ENCODE results near the gene NOTUM.
"Not testable (repeated sequence)": the region's sequence is repeated elsewhere in the genome, so short reads cannot be mapped to it uniquely, and the experiment has no call there.

NOTUM gene

DNA sequence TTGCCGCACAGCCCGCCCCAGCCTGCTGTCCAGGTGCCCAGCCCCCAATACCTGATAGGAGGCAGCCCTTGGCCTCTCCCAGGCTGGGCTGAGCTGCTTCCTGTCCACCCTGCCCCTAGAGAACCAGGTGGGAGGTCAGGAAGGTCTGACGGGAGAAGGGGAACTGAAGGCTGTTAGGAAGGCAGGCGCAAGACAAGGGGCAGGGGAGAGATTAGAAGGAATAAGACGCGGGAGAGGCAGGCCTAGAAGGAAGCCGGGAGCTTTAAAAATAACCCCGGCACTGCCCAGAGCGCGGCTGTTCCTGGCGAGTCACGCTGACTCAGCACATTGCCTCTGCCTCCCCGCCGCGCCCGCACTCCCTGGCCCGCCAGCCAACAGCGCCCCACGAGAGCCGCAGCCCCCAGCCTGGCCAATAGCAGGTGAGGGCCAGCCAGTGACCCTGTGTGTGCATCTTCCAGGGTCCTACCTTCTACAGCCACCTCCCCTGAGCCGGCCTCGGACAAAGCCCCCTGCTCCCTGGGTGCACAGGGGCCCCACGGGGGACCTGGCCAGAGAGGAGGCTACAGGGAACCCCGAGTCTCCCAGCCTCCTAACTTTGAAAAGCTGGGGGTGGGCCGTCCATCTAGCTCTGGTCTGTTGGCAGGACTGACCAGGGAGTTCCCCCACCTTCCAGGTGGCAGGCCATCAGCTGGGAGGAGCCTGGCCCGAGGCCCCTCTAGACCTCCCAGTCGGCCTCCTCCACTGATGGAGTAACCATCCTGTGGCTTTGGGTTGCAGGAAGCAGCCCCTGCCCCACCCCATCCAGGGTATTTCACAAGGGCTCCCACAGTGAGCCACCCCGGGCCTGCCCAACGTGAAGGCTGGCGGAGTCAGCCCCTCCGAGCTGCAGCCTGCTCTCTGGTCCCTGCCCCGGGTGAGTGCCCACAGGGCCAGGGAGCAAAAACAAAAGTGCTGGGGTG, 37.4 kb downstream of the NOTUM start:
- DNase-seq (ENCODE audit: low read depth) = no peak

- DNase-seq (ENCODE audit: low read depth) = no peak
These were observed 38.3 kb downstream of the NOTUM start for GRCh38 chr17:81922566-81923301.

DNA sequence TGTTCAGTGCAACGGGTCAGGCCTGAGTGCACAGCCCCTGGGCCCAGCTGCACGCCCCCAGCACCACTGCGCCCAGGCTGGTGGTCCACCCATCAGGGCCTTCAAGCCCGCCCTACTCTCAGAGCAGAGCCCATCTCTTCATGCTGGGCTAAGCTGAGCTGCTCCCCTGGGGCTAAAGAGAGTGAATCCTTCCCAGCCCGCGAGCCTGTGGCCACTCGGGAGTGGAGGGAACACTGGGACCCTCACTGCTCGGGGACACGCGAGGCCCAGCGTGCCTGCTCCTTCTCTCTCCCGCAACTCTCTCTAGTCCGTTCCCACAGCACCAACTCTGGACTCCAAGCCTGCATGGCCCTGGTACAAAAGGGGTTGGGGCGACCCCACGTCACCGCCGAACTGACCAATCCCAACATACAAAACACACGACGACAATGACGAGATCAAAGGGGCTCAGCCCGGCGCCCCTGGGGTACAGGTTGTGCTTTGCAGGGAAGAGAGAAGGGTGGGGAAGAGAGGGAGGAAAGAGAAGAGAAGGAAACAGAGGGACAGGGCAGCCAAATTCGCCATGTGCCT, 38.9 kb downstream of the NOTUM start:
- DNase-seq (ENCODE audit: low read depth) = no peak

GRCh38 chr17:81921537-81921862, 39.5 kb downstream of the NOTUM start:
- no peak for DNase-seq (ENCODE audit: low read depth)

DNA sequence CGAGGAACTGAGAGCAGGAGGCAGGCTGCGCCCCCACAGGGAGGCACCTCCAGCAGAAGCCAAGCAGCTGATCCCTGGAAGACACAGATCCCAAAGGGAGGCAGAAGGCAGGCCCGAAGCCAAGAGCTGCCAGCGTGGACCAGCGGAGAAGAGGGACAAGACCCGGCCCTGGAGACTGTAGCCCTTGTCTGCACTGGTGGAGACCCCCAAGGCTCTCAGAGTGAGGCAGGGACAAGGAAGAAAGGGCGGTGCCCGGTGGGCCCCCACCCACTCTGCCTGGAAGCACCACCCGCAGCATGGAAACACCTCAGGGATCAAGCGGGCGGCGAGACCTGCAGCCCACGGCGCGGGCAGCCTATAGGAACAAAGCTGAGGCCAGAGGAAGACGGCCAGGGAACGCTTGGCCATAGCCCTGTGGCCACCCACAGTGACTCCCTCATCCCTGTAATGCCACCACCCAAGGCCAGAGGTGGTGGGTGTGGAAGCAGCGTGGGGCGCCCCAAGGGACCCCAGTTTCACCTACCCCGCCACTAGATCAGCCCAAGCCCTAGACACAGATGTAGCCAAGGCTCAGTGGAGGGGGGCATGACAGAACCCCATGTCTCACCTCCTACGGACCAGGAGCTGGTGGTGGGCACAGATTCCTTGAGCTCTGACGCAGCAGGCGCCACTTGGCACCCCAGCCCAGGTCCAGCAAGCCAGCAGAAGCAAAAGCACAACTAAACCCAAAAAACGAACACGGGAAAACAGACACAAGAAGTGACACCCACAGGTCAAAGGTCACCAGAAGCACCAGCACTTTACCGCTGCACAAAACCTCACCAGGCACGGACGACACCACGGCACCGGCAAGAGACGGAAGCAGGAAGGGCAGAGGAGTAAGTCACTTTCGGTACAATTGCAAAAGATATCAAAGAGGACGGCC, 40.1 kb downstream of the NOTUM start:
- no peak for DNase-seq (ENCODE audit: low read depth)

GRCh38 chr17:81918832-81919545, 42.0 kb downstream of the NOTUM start:
- no peak for DNase-seq (ENCODE audit: low read depth)

DNA sequence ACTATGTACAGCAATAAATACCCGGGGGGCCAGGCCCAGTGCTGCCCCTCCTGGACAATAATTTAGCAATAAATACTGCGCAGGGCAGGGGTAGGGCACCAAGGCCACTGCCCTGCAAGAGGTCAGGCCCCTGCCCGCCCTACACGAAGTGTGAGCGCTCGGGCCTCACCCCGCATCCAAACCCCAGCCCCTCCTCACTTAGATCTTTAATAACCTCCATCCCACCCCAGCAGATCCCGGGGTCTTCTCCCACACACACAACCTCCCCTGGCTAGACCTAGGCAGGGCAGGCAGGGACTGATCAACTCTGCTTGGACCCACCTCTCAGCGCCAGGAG, 42.7 kb downstream of the NOTUM start:
- DNase-seq (ENCODE audit: low read depth) = not testable (repeated sequence)

DNA sequence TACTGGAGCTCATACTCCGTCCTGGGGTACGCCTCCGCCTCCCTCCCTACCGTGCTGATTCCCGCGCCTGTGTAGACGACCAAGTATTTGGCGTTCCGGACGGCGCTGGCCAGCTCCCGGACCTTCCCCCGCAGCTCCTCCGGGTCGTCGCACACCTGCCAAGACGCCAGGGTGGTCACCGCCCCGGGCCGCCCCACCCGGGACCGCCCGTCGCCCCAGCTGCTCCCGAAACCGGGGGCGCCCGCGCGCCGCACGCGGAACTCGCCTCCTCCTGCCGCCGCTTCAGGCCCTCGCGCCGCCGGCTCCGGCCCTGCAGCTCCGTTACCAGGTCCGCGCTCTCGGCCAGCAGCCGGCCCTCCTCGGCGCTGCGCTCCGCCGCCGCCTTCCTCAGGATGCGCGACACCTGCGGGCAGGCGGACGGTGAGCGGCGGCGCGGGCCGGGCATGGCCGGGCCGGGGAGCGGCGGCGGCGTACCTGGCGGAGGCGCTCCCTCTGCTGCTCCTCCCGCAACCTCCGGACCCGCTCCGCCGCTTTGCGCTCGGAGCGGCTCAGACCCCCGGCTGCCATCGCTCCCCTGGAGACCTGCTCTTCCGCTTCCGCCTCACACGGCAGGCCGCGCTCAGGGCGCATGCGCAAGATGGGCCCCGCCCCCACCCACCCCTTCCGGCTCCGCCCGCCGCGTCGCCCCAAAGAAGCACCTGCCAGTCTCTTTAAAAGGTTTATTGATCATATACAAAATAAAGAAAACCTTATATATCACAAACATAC, 43.2 kb downstream of the NOTUM start, which contains the start of gene SIRT7:
SIRT7 (minus strand) TSS at position 612 of the 768 bp plus-strand sequence; CDS start at position 567, 45 bp downstream.
- DNase-seq (ENCODE audit: low read depth) = peak; percentile 63

DNA sequence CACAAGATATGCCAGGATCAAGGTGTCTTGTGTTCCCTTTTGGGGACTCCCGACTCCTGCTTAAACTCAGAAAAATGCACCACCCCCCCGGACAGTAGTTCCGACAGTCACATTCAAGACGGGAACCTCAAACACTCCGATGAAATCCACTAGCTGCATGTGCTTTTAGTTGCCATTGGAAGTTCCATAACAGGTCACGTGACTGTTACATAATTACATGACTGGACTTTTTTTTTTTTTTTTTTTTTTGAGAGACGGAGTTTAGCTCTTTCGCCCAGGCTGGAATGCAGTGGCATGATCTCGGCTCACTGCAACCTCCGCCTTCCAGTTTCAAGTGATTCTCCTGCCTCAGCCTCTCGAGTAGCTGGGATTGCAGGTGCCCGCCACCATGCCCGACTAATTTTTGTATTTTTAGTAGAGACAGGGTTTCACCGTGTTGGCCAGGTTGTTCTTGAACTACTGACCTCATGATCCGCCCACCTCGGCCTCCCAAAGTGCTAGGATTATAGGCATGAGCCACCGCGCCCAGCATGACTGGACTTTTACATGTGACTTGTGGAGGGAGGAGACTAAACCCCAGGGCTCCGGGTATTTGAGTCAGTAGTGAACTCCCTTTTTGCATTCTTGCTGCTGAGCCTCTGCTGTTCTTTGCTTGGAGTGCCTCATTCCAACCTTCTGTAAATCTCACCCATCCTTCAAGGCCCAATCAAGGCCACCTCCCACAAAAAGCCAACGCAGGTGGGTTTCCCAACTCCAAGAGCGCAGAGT, 44.6 kb downstream of the NOTUM start:
- DNase-seq (ENCODE audit: low read depth) = no peak

DNA sequence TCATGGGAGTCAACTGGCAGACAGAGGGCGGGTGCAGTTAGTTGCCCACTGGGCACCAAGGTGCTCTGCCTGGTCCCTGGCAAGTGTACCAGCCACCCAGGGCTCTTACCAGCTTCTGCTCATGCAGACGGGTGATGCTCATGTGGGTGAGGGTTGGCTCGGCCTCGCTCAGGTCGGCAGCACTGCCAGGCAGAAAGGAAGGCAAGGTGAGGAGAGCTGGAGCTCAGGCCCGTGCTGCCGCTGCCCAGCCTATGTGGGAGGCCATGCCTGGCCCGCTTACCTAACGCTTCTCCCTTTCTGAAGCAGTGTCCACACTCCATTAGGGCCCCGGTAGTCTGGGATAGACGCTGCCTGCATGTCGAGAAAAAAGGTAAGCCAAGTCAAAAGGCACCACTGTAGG, 45.7 kb downstream of the NOTUM start:
- no peak for DNase-seq (ENCODE audit: low read depth)

DNA sequence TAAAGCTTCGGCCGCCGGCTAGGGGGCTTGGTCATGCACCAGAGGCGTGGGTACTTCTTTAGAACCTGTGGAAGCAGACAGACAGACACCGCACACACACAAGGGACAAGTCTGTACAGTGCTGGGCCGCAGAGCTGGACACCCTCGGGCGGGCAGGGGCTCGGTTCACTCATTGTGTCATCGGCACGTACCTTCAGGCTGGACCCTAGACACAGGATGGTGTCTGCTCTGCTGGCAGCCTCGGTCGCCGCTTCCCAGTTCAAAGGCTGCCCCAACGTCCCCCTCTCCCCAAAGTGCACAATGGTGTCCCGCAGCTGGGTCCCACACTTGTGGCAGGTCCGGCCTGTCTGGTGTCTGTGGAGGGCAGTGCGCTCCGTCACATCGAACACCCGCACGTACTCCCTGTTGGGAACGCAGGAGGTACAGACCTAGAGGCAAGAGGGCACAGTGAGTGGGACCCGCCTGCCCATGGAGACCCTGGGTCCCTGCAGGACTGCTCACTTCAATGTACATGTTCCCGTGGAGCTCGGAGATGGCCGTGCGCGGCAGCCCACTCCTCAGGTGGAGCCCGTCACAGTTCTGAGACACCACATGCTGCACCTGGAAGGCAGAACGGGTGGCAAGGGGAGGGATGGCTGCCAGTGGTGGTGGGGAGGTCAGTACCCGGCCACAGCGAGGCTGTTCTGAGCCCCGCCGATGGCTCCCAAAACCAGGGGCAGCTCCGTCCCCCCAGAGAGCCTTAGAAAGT, 46.7 kb downstream of the NOTUM start:
- DNase-seq (ENCODE audit: low read depth) = no peak

DNA sequence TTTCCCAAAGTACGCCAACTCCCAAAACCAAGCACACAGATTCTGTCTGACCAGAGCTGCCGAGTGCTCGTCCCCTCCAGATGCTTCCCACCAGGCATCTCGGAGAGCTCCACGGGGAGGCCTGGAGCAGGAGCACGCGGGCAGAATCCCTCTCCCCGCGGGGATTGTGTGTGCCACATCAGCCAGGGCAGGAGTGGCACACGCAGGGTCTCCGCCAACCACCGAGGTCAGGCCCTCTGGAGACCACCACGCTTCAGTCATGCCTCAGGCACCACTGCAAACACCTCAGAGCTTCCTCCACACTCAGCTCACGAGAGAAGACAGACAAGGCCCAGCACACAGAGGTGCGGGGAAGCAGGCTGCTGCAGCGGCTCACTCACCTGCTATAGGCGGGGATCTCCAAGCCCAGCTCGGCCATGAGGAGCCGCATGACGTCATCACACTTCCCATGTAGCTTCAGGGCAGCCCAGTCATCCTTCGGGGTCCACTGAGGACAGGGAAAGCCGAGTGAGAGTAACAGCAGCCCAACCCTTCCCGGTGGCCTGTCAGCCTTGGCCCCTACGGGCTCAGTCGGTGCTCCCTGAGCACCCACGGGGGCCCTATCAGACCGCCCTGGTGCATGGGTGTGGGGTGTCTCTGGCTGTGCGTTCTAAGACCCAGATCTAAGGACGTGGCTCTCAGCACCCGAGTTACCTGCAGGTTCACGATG, 47.4 kb downstream of the NOTUM start:
- DNase-seq (ENCODE audit: low read depth) = no peak

- DNase-seq (ENCODE audit: low read depth) = no peak
These were observed 48.3 kb downstream of the NOTUM start for GRCh38 chr17:81912441-81913309.

DNA sequence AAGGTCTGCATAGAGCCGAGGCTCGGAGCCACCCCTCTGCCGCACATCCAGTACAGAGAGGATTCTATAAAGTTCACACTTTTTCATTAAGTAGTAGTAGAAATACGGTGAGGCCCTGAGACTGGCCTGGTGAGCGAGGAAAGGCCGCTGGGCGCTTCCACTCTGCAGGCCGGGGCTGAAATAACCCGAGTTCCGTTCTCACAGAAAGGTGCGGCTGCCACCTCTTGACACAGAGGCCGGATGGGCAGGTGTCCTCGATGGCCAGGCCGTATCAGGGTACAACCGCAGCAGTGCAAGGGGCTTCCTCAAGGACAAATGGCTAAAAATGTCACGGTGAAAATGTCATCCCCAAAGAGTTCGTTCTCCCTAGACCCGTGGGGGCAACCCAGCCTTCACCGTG, 49.0 kb downstream of the NOTUM start:
- DNase-seq (ENCODE audit: low read depth) = no peak

DNA sequence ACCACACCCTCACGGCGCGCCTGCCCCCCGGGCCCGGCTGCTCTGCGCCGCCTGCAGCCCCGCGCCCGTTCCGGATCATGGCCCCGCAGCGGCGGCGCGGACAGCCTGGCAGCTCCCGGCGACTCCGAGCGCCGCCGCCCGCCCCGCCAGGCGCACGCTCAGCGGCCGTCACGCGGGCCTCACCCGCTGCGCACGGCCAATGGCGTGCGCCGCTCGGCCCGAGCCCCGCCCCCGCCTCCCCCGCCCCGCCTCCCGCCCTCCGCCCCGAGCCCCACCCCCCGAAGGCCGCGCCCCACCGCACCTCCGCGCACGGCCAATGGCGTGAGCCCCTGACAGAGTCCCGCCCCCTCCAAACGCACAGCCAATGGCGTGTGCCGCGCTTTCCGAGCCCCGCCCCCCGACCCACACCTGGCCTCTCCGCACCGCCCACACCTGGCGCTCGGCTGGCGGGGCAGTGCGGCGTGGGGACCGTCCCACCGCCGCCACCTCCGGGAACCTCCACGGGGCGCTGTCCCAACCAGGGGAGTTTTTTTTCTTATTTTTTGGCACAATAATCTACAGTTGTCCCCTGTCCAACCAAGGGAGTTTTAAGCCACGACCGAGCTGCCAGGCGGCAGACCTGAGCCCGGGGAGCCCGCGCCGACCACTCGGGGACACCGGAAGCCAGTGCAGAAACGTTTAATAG, 49.6 kb downstream of the NOTUM start, which contains the start of gene PCYT2:
PCYT2 (minus strand) TSS at position 123 of the 685 bp plus-strand sequence; CDS start at position 79, 44 bp downstream.
- peak; percentile 85 for DNase-seq (ENCODE audit: low read depth)

- no peak for DNase-seq (ENCODE audit: low read depth)
These were observed 50.1 kb downstream of the NOTUM start for GRCh38 chr17:81910840-81911276.
